Liver (tissue), 9 donors: ENCODE data around the gene L1TD1. TPM values are rescaled to one million over a fixed set of nuclear protein-coding genes. Genes with fewer than 3 reads are reported as not detected.

Source experiments
- DNase-seq: peaks from one replicate; pipeline ENCODE4 v3.0.0-alpha.2; 2017; ENCODE audit warnings: low spot score
- H3K27ac ChIP-seq, 2 donors: one replicate each; pipeline ENCODE4 v1.7.0; 2013; ENCODE audit warnings: inconsistent platforms in 2 of 2, low read length in 2 of 2, control low read depth in 1 of 2, low read depth in 1 of 2, mild to moderate bottlenecking in 1 of 2
- H3K27me3 ChIP-seq, 4 donors: one replicate each; pipeline versions ENCODE4 v1.6.1 to v1.7.0; 2013; ENCODE audit warnings: low read length in 3 of 4, inconsistent platforms in 1 of 4, mild to moderate bottlenecking in 1 of 4, moderate library complexity in 1 of 4; ENCODE audit not compliant: control insufficient read depth in 4 of 4, insufficient read depth in 4 of 4
- H3K36me3 ChIP-seq, 4 donors: one replicate each; pipeline versions ENCODE4 v1.6.1 to v1.7.0; 2013; ENCODE audit warnings: low read length in 3 of 4, mild to moderate bottlenecking in 3 of 4, low read depth in 1 of 4, moderate library complexity in 1 of 4; ENCODE audit not compliant: control insufficient read depth in 4 of 4, insufficient read depth in 3 of 4
- H3K4me1 ChIP-seq, 4 donors: one replicate each; pipeline versions ENCODE4 v1.6.1 to v1.7.0; 2013; ENCODE audit warnings: low read length in 3 of 4, mild to moderate bottlenecking in 3 of 4, moderate library complexity in 1 of 4; ENCODE audit not compliant: control insufficient read depth in 4 of 4, insufficient read depth in 4 of 4
- H3K4me3 ChIP-seq, 3 donors: one replicate each; pipeline versions ENCODE4 v1.6.1 to v1.7.0; 2013; ENCODE audit warnings: low read length in 3 of 3, control low read depth in 1 of 3, low read depth in 1 of 3, mild to moderate bottlenecking in 1 of 3
- H3K9ac ChIP-seq, 2 donors: one replicate each; pipeline ENCODE4 v1.7.0; 2013; ENCODE audit warnings: low read length in 2 of 2, mild to moderate bottlenecking in 2 of 2, moderate library complexity in 2 of 2, control low read depth in 1 of 2, low read depth in 1 of 2
- H3K9me3 ChIP-seq, 4 donors: one replicate each; pipeline versions ENCODE4 v1.6.1 to v1.7.0; 2013; ENCODE audit warnings: low read length in 3 of 4; ENCODE audit not compliant: control insufficient read depth in 4 of 4
- FOXA2 ChIP-seq: IDR thresholded peaks from 2 replicates; pipeline ENCODE4 v1.6.1; 2016; ENCODE audit warnings: antibody characterized with exemption
- GABPA ChIP-seq, 2 donors: IDR thresholded peaks in 1 of 2; conservative IDR thresholded peaks in 1 of 2; 2 replicates each; pipeline ENCODE4 v1.6.1; 2016; ENCODE audit warnings: antibody characterized with exemption in 2 of 2, mild to moderate bottlenecking in 1 of 2, moderate library complexity in 1 of 2
- HNF4A ChIP-seq, 2 donors: conservative IDR thresholded peaks; 2 replicates each; pipeline ENCODE4 v1.6.1; 2016; ENCODE audit warnings: antibody characterized with exemption in 2 of 2, mild to moderate bottlenecking in 2 of 2
- HNF4G ChIP-seq: IDR thresholded peaks from 2 replicates; pipeline ENCODE4 v1.6.1; 2016; ENCODE audit warnings: antibody characterized with exemption
- NR2F2 ChIP-seq: IDR thresholded peaks from 2 replicates; pipeline ENCODE4 v1.6.1; 2016; ENCODE audit warnings: antibody characterized with exemption
- RAD21 ChIP-seq, 2 donors: IDR thresholded peaks; 2 replicates each; pipeline ENCODE4 v1.6.1; 2016; ENCODE audit warnings: antibody characterized with exemption in 2 of 2, mild to moderate bottlenecking in 2 of 2
- RXRA ChIP-seq, 2 donors: IDR thresholded peaks; 2 replicates each; pipeline ENCODE4 v1.6.1; 2017 to 2018; ENCODE audit warnings: antibody characterized with exemption in 2 of 2, mild to moderate bottlenecking in 1 of 2
- TAF1 ChIP-seq: conservative IDR thresholded peaks from 2 replicates; pipeline ENCODE4 v1.6.1; 2016; ENCODE audit warnings: antibody characterized with exemption, mild to moderate bottlenecking
- YY1 ChIP-seq: IDR thresholded peaks from 2 replicates; pipeline ENCODE4 v1.6.1; 2016; ENCODE audit warnings: antibody characterized with exemption, mild to moderate bottlenecking
- WGBS: extraction: QIAGEN DNeasy Blood & Tissue Kit; methylation state at CpG from one replicate; pipeline ENCODE4 v1.1.7; 2013; 5-methylcytosine and 5-hydroxymethylcytosine counted together
- polyA plus RNA-seq, 2 donors: library from polyadenylated mRNA; stranded (reverse) in 1 of 2; unstranded in 1 of 2; fragments of 200-250 nt in 1 of 2; fragments of >200 nt in 1 of 2; fragmentation: Nextera tagmentation in 1 of 2; extraction: Ambion mirVana in 1 of 2; gene quantifications; one replicate each; pipeline versions ENCODE4 v1.2.1 to v1.2.3, GENCODE V29; 2013 to 2015
- total RNA-seq, 2 donors: library from RNA; depleted of rRNA; stranded (reverse); fragments of >200 nt; gene quantifications; one replicate each; pipeline ENCODE4 v1.2.3, GENCODE V29; 2014
- TF ChIP-seq, protein P1 (sequence below): IDR thresholded peaks from 2 replicates; pipeline ENCODE4 v1.6.1; 2016; ENCODE audit warnings: antibody characterized with exemption
- TF ChIP-seq, protein P2 (sequence below): IDR thresholded peaks from 2 replicates; pipeline ENCODE4 v1.6.1; 2016; ENCODE audit warnings: antibody characterized with exemption
- TF ChIP-seq, protein P3 (sequence below): IDR thresholded peaks from 2 replicates; pipeline ENCODE4 v1.6.1; 2016; ENCODE audit warnings: antibody characterized with exemption
- TF ChIP-seq, protein P4 (sequence below): IDR thresholded peaks from 2 replicates; pipeline ENCODE4 v1.6.1; 2016; ENCODE audit warnings: antibody characterized with exemption, mild to moderate bottlenecking
- donor health status: healthy.
- donor health status: healthy.
- donor health status: healthy.
- donor health status: healthy.
- donor health status: healthy.

The L1TD1 gene
- total and polyA plus RNA-seq, 4 donors = under 0.01 to 0.14 (median 0.01) TPM; not detected in 1

DNA sequence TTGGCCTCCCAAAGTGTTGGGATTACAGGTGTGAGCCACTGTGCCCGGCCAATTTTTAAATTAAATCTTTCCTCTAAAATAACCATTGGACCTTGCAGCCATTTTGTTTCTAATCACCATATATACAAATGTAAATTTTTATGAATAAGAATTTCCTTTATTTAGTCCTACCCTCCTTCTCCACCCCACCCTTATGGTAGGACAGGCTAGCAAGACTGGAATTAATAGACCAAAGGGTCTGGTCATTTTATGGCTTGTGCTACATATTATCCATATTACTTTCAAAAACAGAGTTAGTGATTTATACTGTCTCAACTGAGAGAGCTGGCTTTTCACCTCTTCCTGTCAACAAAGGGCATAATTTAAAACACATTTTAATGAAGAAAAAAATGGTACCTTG lies 26.5 kb downstream of the L1TD1 start:
- WGBS = 96% methylated on average over 1 of the region's 1 CpG

DNA sequence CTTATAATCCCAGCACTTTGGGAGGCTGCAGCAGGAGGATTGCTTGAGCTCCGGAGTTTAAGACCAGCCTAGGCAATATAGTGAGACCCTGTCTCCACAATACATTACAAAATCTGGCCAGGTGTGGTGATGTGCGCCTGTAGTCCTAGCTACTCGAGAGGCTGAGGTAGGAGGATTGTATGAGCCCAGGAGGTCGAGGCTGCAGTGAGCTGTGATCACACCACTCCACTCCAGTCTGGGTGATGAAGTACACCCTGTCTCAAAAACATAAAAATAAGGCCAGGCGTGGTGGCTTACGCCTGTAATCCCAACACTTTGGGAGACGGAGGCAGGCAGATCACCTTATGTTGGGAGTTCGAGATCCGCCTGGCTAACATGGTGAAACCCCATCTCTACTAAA lies 27.7 kb downstream of the L1TD1 start:
- Histone ChIP-seq H3K27ac (no peak overlapping the region), H3K9me3 (no peaks in the 10 kb centered on the region), H3K27me3 (no peaks in the 10 kb centered on the region), H3K9ac (no peak overlapping the region), H3K36me3 (no peaks in the 10 kb centered on the region), H3K4me1 (no peaks in the 10 kb centered on the region), H3K4me3 (no peak overlapping the region)
- TF ChIP-seq YY1 (no peak), NR2F2 (no peak), HNF4G (no peak), TAF1 (no peak)
- TF ChIP-seq, protein P1, sequence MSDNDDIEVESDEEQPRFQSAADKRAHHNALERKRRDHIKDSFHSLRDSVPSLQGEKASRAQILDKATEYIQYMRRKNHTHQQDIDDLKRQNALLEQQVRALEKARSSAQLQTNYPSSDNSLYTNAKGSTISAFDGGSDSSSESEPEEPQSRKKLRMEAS = no peak
- TF ChIP-seq, protein P2, sequence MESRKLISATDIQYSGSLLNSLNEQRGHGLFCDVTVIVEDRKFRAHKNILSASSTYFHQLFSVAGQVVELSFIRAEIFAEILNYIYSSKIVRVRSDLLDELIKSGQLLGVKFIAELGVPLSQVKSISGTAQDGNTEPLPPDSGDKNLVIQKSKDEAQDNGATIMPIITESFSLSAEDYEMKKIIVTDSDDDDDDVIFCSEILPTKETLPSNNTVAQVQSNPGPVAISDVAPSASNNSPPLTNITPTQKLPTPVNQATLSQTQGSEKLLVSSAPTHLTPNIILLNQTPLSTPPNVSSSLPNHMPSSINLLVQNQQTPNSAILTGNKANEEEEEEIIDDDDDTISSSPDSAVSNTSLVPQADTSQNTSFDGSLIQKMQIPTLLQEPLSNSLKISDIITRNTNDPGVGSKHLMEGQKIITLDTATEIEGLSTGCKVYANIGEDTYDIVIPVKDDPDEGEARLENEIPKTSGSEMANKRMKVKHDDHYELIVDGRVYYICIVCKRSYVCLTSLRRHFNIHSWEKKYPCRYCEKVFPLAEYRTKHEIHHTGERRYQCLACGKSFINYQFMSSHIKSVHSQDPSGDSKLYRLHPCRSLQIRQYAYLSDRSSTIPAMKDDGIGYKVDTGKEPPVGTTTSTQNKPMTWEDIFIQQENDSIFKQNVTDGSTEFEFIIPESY = no peak
- DNase-seq = no peak
- WGBS = 95% methylated on average over 9 of the region's 9 CpGs

More for the DNA sequence above, 26.5 kb downstream of the L1TD1 start:
- Histone ChIP-seq H3K4me3 (no peak overlapping the region), H3K9me3 (no peaks in the 10 kb centered on the region), H3K9ac (no peak overlapping the region), H3K4me1 (no peaks in the 10 kb centered on the region), H3K36me3 (no peaks in the 10 kb centered on the region), H3K27ac (no peak overlapping the region), H3K27me3 (no peaks in the 10 kb centered on the region)
- TF ChIP-seq RXRA (IDR thresholded peaks at IDR 0.05) (no peak), GABPA (IDR thresholded peaks at IDR 0.05 in 1 of 2, conservative IDR thresholded peaks at IDR 0.05 in 1 of 2) (no peak), RAD21 (IDR thresholded peaks at IDR 0.05) (no peak)
- no peak for DNase-seq

DNA sequence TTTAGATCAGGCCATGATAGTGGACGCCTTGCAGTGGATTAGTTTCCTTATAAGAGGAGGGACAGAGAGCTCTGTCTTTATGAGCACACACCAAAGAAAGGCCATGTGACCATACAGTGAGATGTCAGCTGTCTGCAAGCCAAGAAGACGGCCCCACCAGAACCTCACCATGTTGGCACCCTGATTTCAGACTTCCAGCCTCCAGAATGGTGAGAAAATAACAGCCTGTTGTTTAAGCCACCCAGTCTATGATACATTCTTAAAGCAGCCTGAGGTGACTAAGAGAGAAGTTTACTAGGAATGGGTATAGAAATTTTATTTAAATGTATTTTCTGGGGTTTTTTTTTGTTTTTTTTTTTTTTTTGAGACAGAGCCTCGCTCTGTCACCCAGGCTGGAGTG lies 29.5 kb downstream of the L1TD1 start:
- TF ChIP-seq, protein P1 = no peak
- TF ChIP-seq RAD21 (IDR thresholded peaks at IDR 0.05) (no peak), HNF4A (conservative IDR thresholded peaks at IDR 0.05) (no peak), FOXA2 (no peak)
- TF ChIP-seq, protein P3, sequence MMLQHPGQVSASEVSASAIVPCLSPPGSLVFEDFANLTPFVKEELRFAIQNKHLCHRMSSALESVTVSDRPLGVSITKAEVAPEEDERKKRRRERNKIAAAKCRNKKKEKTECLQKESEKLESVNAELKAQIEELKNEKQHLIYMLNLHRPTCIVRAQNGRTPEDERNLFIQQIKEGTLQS = no peak
- TF ChIP-seq, protein P4, sequence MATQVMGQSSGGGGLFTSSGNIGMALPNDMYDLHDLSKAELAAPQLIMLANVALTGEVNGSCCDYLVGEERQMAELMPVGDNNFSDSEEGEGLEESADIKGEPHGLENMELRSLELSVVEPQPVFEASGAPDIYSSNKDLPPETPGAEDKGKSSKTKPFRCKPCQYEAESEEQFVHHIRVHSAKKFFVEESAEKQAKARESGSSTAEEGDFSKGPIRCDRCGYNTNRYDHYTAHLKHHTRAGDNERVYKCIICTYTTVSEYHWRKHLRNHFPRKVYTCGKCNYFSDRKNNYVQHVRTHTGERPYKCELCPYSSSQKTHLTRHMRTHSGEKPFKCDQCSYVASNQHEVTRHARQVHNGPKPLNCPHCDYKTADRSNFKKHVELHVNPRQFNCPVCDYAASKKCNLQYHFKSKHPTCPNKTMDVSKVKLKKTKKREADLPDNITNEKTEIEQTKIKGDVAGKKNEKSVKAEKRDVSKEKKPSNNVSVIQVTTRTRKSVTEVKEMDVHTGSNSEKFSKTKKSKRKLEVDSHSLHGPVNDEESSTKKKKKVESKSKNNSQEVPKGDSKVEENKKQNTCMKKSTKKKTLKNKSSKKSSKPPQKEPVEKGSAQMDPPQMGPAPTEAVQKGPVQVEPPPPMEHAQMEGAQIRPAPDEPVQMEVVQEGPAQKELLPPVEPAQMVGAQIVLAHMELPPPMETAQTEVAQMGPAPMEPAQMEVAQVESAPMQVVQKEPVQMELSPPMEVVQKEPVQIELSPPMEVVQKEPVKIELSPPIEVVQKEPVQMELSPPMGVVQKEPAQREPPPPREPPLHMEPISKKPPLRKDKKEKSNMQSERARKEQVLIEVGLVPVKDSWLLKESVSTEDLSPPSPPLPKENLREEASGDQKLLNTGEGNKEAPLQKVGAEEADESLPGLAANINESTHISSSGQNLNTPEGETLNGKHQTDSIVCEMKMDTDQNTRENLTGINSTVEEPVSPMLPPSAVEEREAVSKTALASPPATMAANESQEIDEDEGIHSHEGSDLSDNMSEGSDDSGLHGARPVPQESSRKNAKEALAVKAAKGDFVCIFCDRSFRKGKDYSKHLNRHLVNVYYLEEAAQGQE = no peak
- TF ChIP-seq, protein P2 = no peak
- no peak overlapping the region for H3K27ac ChIP-seq
- H3K36me3 ChIP-seq = no peaks in the 10 kb centered on the region
- DNase-seq = no peak
- no peak overlapping the region for H3K4me3 ChIP-seq
- H3K9ac ChIP-seq = no peak overlapping the region
- H3K27me3 ChIP-seq = no peaks in the 10 kb centered on the region
- H3K9me3 ChIP-seq = no peaks in the 10 kb centered on the region
- WGBS = 44% methylated on average over 2 of the region's 3 CpGs
- H3K4me1 ChIP-seq = no peaks in the 10 kb centered on the region
